Body of pancreas (tissue), 4 donors: ENCODE measurements around the gene TGM2.

Source experiments
- CTCF ChIP-seq, 7 experiments: fragments of 450-650 bp in 4 of 7; fragments of 200-600 bp in 3 of 7; sonication (generic) in 3 of 7; IDR thresholded peaks; one replicate each; pipeline ENCODE4 v1.5.1; 2016 to 2019; ENCODE audit warnings: antibody characterized with exemption in 7 of 7
- POLR2A ChIP-seq, 3 donors: fragments of 450-650 bp; IDR thresholded peaks; one replicate each; pipeline ENCODE4 v1.6.1; 2016; ENCODE audit warnings: antibody characterized with exemption in 3 of 3, mild to moderate bottlenecking in 2 of 3

GRCh38 chr20:38194971-38195504 is 30.0 kb upstream of the TGM2 start:
- TF ChIP-seq POLR2A (IDR thresholded peaks at IDR 0.05), result no peak
- TF ChIP-seq CTCF (IDR thresholded peaks at IDR 0.05), result no peak
